ENCODE data around the gene AGAP1. TPM values are rescaled to one million over a fixed set of nuclear protein-coding genes. Genes with fewer than 3 reads are reported as not detected.

AGAP1 gene
- polyA plus RNA-seq, 1 donor from 2014 or later: 17.4 TPM

GRCh38 chr2:235870515-235870914 lies 376.7 kb downstream of the AGAP1 start:
- H3K27ac ChIP-seq (ENCODE audit: low read length): no peak overlapping the region
- H3K36me3 ChIP-seq (ENCODE audit: insufficient read depth, low read length): no peaks in the 10 kb centered on the region
- H4K20me1 ChIP-seq (ENCODE audit: insufficient read depth): no peaks in the 10 kb centered on the region
- no peaks in the 10 kb centered on the region for H3K79me2 ChIP-seq (replicated peaks; ENCODE audit: insufficient read depth, low read length)
- H3K4me3 ChIP-seq (ENCODE audit: low read length): no peak overlapping the region
- H3K4me2 ChIP-seq (ENCODE audit: low read length): no peak overlapping the region
- no peak overlapping the region for H3K9ac ChIP-seq (ENCODE audit: low read length)
- H3K9me3 ChIP-seq (ENCODE audit: low read length): peaks cover 7% of the 10 kb centered on the region
- no peak overlapping the region for H2AFZ ChIP-seq (ENCODE audit: low read depth, low read length)
- no peaks in the 10 kb centered on the region for H3F3A ChIP-seq (ENCODE audit: insufficient read depth, low read length, poor library complexity, severe bottlenecking)
- H3K27me3 ChIP-seq (ENCODE audit: insufficient read depth, low read depth, low read length): no peaks in the 10 kb centered on the region
- no peak for TF ChIP-seq MXI1 (conservative IDR thresholded peaks at IDR 0.05; ENCODE audit: poor library complexity, severe bottlenecking)
- TF ChIP-seq TAF1 (IDR thresholded peaks at IDR 0.05; ENCODE audit: low read depth): no peak
- no peak for TF ChIP-seq EP300 (conservative IDR thresholded peaks at IDR 0.05; ENCODE audit: poor library complexity, severe bottlenecking)
- no peak for TF ChIP-seq CTCF (IDR thresholded peaks at IDR 0.05; ENCODE audit: poor library complexity, severe bottlenecking)
- TF ChIP-seq SMC3 (conservative IDR thresholded peaks at IDR 0.05; ENCODE audit: poor library complexity): no peak
- TF ChIP-seq POLR2AphosphoS5 (IDR thresholded peaks at IDR 0.05): no peak
- TF ChIP-seq EZH2 (IDR thresholded peaks at IDR 0.05; ENCODE audit: borderline replicate concordance, insufficient read depth, low read length, poor library complexity, severe bottlenecking): no peak
- no peak for TF ChIP-seq REST (IDR thresholded peaks at IDR 0.05; ENCODE audit: borderline replicate concordance)
- no peak for TF ChIP-seq RAD21 (conservative IDR thresholded peaks at IDR 0.05)
- H3K9me2 ChIP-seq (ENCODE audit: insufficient read depth, low read length): no peaks in the 10 kb centered on the region

GRCh38 chr2:235876099-235876679 lies 382.3 kb downstream of the AGAP1 start:
- H3K4me3 ChIP-seq (ENCODE audit: low read length): no peak overlapping the region
- no peak for TF ChIP-seq EP300 (conservative IDR thresholded peaks at IDR 0.05; ENCODE audit: poor library complexity, severe bottlenecking)
- no peak for TF ChIP-seq SMC3 (conservative IDR thresholded peaks at IDR 0.05; ENCODE audit: poor library complexity)
- TF ChIP-seq CTCF (IDR thresholded peaks at IDR 0.05; ENCODE audit: poor library complexity, severe bottlenecking): no peak
- TF ChIP-seq MXI1 (conservative IDR thresholded peaks at IDR 0.05; ENCODE audit: poor library complexity, severe bottlenecking): no peak
- TF ChIP-seq TAF1 (IDR thresholded peaks at IDR 0.05; ENCODE audit: low read depth): no peak
- no peak for TF ChIP-seq RAD21 (conservative IDR thresholded peaks at IDR 0.05)
- TF ChIP-seq POLR2AphosphoS5 (IDR thresholded peaks at IDR 0.05): no peak
- no peak for TF ChIP-seq REST (IDR thresholded peaks at IDR 0.05; ENCODE audit: borderline replicate concordance)
- no peak for TF ChIP-seq EZH2 (IDR thresholded peaks at IDR 0.05; ENCODE audit: borderline replicate concordance, insufficient read depth, low read length, poor library complexity, severe bottlenecking)
- no peaks in the 10 kb centered on the region for H4K20me1 ChIP-seq (ENCODE audit: insufficient read depth)
- peaks cover under 1% of the 10 kb centered on the region for H3K9me3 ChIP-seq (ENCODE audit: low read length)
- no peaks in the 10 kb centered on the region for H3K36me3 ChIP-seq (ENCODE audit: insufficient read depth, low read length)
- no peaks in the 10 kb centered on the region for H3K79me2 ChIP-seq (replicated peaks; ENCODE audit: insufficient read depth, low read length)
- H3K27ac ChIP-seq (ENCODE audit: low read length): no peak overlapping the region
- no peak overlapping the region for H3K4me2 ChIP-seq (ENCODE audit: low read length)
- no peak overlapping the region for H3K9ac ChIP-seq (ENCODE audit: low read length)
- no peaks in the 10 kb centered on the region for H3K27me3 ChIP-seq (ENCODE audit: insufficient read depth, low read depth, low read length)
- no peaks in the 10 kb centered on the region for H3K9me2 ChIP-seq (ENCODE audit: insufficient read depth, low read length)
- no peak overlapping the region for H2AFZ ChIP-seq (ENCODE audit: low read depth, low read length)
- no peaks in the 10 kb centered on the region for H3F3A ChIP-seq (ENCODE audit: insufficient read depth, low read length, poor library complexity, severe bottlenecking)

All from neural cell (in vitro differentiated cells).